NCI-H1694 (cell line): ENCODE data around the gene ADGRL2.
"Not testable (repeated sequence)": the region's sequence is repeated elsewhere in the genome, so short reads cannot be mapped to it uniquely, and the experiment has no call there.

Source experiments
- DNase-seq: peaks from one replicate; lab custom pipeline; 2025; lab: John Stamatoyannopoulos, UW

The ADGRL2 gene

DNA sequence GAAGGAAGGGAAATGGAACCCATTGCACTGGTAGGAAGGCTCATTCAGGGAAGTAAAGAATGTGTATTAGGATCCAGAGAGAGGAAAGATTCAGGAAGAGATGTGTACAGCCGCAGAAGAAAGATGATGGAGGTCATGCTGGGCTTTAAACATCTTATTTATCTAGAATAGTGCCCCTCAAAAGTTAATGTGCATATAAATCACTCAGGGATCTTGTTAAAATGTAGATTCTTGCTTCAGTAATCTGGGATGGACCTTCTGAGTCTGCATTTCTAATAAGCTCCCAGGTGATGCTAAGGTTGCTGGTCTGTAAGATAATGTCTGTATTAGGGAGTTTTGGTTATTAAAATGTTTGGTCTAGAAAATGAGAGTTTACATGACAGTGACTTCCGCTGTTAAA, 46.3 kb downstream of the ADGRL2 start:
- DNase-seq: no peak

DNA sequence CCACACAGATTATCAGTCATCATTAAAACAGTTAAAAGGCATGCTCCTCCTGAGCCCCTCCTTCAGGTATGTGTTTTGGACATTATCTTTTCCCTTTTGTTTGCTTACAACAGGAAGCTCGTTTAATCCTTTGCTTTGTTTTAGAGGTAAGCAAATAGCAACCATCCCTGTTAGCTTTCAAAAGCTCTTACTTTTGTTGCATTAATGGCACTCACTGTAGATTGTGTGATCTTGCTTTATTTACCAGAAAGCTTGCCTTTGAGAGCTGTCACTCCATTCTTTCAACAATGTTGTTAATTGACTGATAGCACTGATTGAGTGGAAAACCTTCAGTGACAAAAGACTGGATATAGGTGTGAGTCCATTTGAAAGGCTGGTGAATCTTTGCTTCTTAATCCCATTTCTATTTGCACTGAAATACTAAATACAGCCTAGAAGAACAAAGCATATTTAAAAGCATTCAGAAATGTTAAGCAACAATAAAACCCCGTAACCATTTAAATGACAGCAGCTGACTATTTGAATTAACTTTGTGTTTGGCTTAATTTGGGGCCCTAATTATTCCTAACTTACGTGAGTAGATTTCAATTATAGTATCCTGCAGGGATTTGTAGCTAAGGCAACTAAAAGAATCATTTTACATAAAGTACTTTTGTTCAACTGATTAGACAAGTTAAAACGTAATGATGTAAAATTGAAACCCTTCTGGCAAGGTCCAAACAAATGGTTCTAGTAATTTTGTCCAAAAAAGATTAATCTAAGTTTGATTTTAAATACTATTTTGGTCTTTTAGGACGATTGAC, 48.3 kb downstream of the ADGRL2 start:
- DNase-seq: no peak

DNA sequence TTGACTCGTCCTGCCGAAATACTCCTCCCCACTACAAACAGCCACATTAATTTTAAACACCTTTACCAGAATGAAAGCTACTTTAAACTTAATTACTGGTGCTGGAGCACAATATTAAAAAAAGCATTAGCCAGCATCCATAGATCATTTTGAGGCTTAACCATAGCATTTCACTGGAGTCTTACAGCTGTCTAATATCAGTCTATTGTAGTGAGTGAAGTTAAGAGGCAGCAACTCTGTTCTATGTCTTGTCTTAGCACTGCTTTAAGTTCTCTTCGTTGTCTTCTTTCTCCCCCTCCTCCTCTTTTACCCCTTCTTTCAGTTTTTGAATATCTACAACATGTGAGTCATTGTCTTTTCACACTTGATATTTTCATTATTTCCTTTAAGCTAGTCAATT, 49.3 kb downstream of the ADGRL2 start:
- no peak for DNase-seq

DNA sequence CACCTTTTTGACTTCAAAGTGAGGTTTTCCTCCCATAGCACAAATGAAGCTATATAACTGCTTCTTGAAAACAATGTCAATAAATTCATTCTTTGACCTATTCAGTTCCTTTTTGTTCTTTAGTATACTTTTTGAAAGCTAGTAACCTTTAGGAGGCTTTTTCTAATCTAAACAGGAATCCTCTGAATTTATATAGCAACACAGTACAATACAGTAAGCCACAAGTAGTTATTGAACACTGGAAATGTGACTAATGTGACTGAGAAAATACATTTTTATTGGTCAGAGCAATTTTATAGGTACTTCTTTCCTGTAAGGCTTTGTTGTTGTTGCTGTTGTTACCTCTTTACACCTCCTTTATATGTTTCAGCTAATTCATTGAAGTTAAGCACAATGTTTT, 49.8 kb downstream of the ADGRL2 start:
- DNase-seq: no peak

DNA sequence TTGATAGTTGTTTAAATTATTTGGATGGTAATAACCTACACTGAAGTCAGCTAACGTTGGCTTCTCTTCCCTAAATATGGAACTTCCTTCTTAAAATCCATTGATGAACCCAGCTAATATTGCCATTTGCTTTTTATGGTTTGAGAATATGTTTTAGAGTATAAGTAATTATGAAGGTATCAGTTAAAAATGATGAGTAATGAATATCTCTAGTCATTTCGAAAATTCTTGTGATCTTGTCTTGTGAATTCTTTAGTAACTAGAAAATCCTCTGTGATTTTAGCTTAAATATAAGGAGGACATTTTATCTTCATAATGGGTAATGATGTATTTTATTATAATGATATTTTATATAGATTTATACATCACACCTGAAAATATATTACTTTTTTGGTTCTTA, 50.5 kb downstream of the ADGRL2 start:
- DNase-seq: no peak

DNA sequence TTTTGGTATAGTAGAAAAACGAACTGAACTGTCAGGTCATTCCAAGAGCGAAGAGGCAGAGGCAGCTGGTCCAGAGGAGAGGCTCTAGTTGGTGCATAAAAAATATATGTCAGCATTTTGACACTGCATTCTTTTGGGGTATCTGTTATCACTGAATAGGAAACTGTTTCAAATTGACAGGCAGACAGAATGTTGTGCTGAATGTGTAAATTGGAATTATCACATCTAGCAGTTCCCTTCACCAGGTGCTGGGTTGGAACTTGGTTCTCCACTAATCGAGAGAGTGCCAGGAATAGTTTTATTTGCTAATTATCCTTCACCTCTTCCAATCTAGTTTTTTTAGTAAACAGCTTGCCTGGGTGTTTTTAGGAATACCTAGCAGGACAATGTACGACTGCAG, 52.2 kb downstream of the ADGRL2 start:
- no peak for DNase-seq

DNA sequence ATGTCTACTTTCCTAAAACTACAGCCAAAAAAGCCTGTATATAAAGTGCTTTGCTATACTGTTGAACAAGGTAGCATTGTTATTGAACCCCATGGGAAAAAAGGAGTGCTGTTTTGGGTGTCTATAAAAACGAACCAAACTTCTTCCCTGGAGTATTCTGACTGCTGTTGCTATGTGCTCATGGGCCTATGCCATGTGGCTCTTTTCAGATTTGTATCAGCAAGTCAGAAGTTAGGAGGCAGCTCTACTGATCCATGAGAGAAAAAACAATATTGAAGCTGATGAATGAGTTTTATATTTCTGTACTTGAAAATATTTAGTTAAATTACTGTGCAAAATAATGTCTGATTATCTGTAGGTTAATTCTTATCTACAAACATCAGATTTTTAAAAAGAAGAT, 66.5 kb downstream of the ADGRL2 start:
- no peak for DNase-seq

DNA sequence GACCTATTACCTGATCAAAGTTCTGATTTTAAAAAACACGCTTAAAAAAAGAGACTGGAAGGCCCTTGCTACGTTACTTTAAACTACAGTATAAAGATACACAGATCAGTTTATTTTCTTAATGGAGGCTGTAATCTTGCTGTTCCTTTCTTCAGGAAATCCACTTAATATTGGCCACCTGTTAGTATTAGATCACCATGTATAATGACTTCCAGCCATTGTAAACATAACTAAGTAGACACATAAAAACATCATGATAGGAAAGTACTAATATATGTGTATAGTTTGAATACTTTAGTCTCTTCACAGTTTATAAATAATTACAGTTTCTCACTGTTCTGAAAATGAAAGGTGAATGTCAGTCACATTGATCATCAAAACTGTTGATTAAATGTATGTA, 68.6 kb downstream of the ADGRL2 start:
- no peak for DNase-seq

DNA sequence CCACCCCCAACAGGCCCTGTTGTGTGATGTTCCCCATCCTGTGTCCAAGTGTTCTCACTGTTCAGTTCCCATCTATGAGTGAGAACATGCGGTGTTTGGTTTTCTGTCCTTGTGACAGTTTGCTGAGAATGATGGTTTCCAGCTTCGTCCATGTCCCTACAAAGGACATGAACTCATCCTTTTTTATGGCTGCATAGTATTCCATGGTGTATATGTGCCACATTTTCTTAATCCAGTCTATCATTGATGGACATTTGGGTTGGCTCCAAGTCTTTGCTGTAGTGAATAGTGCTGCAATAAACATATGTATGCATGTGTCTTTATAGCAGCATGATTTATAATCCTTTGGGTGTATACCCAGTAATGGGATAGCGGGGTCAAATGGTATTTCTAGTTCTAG, 70.4 kb downstream of the ADGRL2 start:
- DNase-seq: not testable (repeated sequence)

DNA sequence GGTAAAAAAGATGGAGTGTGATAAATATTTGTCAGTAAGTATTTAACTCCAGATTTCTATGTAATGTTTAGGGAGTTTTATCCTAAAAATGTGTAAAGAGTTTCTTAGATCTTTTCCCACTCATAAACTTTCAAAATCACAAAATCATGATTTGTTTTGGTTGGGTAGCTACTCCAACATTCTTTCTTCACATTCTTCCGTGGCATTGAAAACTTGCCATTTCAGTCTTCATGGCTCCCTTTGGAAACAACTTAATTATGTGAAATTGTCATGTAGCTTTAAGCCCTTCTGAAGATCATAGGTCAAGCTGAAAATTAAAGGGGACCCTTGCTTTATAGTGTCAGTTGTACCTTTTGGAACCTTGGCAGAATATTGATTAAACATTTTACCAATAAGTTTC, 73.2 kb downstream of the ADGRL2 start:
- DNase-seq: no peak

DNA sequence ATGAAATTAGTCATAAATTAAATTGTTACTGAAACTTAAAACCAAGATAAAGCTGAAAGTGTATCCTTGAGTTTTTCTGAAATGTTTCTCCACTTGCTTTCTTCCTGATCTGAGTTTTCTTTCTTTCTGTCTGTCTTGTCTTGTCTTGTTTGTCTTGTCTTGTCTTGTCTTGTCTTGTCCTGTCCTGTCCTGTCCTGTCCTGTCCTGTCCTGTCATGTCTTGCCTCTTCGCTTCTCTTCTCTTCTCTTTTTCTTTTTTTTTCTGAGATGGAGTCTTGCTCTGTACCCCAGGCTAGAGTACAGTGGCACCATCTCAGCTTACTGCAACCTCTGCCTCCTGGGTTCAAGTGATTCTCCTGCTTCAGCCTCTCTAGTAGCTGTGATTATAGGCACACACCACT, 73.7 kb downstream of the ADGRL2 start:
- no peak for DNase-seq

DNA sequence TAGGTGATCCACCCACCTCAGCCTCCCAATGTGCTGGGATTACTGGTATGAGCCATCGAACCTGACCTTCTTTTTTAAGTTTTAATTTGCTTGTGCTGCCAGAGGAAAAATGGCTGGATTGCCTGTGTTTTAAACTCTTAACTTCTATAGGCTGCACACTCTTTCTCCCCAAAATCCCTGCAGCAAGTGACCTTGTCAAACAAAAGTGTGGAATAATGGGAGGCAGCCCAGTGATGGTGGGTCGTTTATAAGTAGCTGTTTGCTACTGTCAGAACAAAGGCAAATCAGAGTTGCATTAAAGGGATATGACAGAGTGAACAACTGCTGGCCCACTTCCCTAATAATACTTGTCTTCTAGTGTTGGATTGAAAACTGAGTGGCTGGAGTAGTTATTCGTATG, 74.2 kb downstream of the ADGRL2 start:
- no peak for DNase-seq

DNA sequence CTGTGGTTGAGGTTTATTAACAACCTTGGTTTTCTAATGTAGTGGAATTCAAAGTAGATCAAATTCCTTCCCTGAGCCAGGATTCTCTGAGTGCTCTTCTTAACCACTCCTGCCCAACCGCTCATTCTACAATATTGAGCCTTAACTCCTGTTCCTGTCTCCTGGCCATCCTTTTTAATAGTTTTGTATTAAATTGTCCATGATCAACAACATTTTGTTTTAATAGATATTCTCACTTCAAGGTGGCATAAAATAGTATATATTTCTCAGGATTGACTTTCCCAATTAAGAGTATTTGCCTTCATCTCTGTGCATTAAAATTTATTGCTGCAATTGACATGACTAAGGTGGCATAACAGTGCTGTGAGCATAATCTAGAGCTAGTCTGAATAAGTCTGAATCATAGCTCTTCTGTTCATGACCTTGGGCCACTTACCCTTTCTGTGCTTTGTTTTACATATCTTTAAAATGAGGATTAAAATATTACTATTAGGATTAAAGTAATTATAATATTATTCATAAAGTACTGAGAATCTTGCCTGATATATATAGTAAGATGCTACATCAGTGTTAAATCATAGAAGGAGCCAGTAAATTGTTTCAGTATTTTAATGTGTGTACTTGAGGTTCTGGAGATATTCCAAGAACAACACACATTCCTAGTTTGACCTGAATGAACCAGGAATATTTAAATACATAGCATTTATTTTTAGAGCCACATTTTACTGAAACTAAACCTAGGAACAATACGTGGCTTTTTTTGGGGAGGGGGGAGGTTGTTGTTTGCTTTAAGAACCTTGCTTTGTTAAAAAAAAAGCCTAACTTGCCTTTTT, 76.4 kb downstream of the ADGRL2 start:
- DNase-seq: no peak

DNA sequence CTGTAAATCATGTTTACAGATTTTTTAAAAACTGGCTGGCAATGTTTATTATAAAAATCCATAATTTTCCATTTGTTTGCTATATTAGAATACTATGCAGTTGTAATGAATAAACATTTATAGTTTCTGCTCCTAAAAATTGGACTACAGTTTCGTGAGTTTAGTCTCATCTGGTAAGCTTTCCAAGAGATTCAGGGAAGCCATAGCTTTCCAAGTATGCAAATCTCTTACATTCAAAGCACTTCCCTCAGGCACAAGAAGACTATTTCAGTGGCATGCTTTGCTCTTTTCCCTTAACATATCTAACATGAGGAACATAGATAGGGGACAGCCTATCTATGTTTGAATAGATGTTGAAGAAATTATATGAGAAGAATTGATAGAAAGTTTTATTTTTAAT, 77.2 kb downstream of the ADGRL2 start:
- no peak for DNase-seq

DNA sequence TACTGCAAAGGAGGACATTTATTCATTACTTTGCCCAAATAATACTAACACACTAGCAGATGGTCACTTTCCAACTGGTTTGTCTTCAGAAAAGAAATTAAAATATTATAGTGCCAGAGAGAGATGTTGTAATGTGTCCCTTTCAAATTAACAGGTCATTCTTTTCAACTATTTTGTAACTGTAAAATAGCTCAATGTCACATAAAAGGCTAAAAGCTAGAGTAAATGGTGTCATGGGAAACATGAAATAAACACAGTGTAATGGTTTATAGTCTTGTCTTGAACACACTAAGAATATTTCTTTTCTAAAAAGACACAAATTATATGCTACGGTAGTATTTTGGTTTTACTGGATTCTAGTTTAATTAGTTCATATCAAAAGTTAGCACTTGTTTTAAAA, 77.8 kb downstream of the ADGRL2 start:
- DNase-seq: no peak

DNA sequence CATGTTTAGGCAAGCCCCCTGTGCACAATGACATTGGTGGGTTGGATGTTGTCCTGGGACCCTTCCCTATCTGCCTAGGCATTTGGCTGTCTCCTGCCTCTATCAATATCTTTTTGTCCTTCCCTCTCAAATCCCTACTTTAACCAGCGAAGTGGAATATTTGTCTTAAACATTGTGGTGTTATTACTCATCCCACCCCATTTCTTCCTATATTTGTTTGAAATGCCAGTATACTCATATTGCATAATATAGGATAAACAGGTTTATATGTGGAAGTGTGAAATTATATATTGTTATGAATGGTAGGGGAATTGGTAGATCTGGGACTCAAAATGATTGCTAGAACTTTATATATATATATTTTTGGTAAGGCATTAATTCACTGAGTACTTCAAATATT, 80.0 kb downstream of the ADGRL2 start:
- no peak for DNase-seq

DNA sequence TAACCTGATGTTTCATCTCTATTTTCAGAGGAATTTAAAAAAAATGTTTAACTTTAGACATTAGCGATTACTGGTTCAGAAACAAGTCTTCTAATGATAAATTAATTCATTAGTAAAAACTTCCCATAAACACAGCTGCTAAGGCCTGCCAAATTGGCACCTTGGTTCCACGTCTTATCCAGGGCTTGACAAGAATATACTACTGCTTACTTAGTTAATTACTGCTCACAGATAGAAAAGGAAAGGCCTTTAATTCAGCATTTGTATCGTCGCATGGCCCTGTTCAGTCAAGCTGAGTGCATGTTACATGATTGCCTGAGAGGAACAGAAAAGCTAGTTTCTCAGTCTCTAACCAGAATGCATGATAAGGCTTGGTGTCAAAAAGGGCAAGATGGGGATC, 84.6 kb downstream of the ADGRL2 start:
- no peak for DNase-seq

DNA sequence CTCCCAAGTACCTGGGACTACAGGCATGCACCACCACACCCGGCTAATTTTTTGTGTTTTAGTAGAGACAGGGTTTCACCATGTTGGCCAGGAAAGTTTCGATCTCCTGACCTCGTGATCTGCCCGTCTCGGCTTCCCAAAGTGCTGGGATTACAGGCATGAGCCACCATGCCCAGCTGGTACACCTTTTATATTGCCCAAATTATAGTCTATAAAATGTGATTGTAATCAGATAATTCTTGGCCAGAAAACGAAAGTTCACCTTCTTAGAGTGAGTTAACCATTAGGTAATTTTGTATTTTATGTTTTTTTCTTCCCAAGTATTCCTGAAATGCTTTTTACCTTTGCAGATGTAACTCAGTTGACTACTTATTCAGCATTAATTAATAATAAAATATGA, 85.6 kb downstream of the ADGRL2 start:
- not testable (repeated sequence) for DNase-seq

DNA sequence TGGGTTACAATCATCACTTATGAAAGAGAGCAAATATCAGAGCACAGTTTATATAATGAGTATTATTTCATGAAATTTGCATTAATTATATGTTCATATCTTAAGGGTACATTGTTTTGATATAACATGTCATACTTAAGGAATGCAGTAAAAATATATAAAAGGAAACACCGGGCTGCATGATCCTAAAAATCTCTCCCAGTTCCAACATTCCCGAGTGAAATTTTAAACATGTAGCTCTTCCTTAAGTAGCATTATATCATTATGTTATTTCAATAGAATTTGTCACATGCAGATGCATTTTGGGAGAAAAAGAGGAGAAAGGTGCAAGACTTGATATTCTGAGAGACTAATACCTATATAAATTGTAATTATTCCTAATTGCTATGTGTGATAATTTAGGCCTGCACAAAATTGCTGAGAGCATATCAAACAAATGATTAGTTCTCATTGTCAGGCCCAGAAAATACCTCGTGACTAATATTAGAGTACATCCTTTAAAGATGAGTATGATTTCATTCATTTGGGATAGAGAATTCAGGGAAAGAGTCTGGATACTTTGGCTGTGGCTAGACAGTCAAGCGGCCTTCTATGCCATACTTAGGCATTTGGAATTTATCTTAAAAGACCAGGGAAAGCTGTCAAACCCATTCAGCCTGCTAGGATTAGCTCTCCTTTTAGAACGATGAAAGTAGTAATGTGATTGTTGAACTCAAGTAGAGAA, 86.8 kb downstream of the ADGRL2 start:
- DNase-seq: no peak

DNA sequence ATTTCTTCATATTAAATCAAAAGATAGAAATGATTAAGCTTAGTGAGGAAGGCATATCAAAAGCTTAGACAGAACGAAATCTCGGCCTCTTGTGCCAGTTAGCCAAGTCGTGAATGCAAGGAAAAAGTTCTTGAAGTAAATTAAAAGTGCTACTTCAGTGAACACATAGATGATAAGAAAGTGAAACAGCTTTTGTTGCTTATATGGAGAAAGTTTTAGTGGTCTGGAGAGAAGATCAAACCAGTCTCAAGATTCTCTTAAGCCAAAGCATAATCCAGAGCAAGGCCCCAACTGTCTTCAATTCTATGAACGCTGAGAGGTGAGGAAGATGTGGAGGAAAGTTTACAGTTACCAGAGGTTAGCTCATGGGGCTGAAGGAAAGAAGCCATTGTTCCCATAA, 88.4 kb downstream of the ADGRL2 start:
- no peak for DNase-seq

DNA sequence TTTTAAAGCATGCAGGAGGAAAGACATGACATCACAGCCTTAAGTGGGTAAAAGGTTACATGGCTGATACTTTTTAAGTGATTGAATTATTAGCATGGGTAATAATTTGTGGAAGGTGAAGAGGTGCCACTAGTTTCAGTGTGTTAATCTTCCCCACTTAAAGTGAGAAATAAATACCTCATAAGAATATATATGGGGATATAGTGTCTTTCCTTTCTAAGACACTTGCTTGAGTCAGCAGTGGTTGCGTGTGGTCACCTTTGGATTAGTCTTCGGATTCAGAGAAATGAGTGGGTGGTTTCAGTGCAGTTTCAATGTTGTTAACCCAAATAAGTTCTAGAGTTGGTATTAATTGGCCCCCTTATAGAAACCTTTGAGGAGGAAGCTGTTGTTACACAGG, 94.1 kb downstream of the ADGRL2 start:
- DNase-seq: no peak

DNA sequence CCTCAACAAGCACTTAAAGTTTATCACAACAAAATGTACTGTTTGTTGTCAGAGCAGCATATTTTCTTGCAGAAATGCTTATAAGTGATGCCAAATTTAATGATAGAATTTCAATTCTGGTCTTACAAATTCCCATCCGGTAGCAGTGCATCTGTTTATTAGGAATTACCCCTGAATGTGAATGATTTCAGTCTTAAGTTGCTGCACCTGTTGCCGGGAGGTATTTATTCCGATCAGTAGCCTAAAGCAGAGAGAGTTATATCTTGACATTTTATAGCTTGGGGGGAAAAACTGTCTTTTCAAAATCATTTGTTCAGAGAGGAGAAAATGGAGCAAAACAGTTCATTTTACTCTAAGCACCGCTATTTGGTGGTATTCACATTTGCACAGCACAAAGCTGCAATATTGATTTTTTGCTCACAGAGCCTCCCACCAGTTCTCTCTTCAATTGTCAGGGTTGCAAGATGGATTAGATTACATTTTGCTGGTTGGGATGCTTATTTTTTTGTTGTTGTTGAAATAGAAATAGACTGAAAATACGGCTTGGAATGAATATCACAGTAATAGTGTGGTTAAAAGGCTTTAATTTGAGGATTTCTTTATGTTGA, 98.6 kb downstream of the ADGRL2 start:
- no peak for DNase-seq
